ENCODE data around the gene RETREG2.
A peak's percentile ranks its signal among the peaks of the same experiment; 100 is the strongest.

Gene RETREG2

GRCh38 chr2:219209236-219210195 is 31.4 kb downstream of the RETREG2 start:
- no peak overlapping the region for H3K4me3 ChIP-seq (ENCODE audit: low read depth, low read length)

GRCh38 chr2:219210196-219210885 is 32.3 kb downstream of the RETREG2 start:
- no peak for DNase-seq (ENCODE audit: low read depth)
- no peak overlapping the region for H3K4me3 ChIP-seq (ENCODE audit: low read depth, low read length)

More at GRCh38 chr2:219209236-219210195, 31.4 kb downstream of the RETREG2 start:
- DNase-seq (ENCODE audit: low read depth), result no peak

GRCh38 chr2:219210886-219211362 is 32.8 kb downstream of the RETREG2 start:
- no peak for DNase-seq (ENCODE audit: low read depth)
- H3K4me3 ChIP-seq (ENCODE audit: low read depth, low read length), result no peak overlapping the region

GRCh38 chr2:219213026-219213415 is 34.9 kb downstream of the RETREG2 start:
- H3K4me3 ChIP-seq (ENCODE audit: low read depth, low read length), result no peak overlapping the region
- DNase-seq (ENCODE audit: low read depth), result no peak

- DNase-seq (ENCODE audit: low read depth), result no peak
- no peak overlapping the region for H3K4me3 ChIP-seq (ENCODE audit: low read depth, low read length)
Observed at GRCh38 chr2:219213486-219214071, 35.5 kb downstream of the RETREG2 start.

- no peak for DNase-seq (ENCODE audit: low read depth)
- H3K4me3 ChIP-seq (ENCODE audit: low read depth, low read length), result no peak overlapping the region
Observed at GRCh38 chr2:219214141-219214540, 36.1 kb downstream of the RETREG2 start.

- H3K4me3 ChIP-seq (ENCODE audit: low read depth, low read length), result no peak overlapping the region
- no peak for DNase-seq (ENCODE audit: low read depth)
Observed at GRCh38 chr2:219214786-219215185, 36.7 kb downstream of the RETREG2 start.

GRCh38 chr2:219215871-219216534 is 37.9 kb downstream of the RETREG2 start:
- no peak for DNase-seq (ENCODE audit: low read depth)
- no peak overlapping the region for H3K4me3 ChIP-seq (ENCODE audit: low read depth, low read length)

GRCh38 chr2:219216535-219216915 is 38.5 kb downstream of the RETREG2 start:
- DNase-seq (ENCODE audit: low read depth), result no peak
- H3K4me3 ChIP-seq (ENCODE audit: low read depth, low read length), result no peak overlapping the region

GRCh38 chr2:219218217-219218731 is 40.2 kb downstream of the RETREG2 start:
- peak overlapping the region; percentile 61 for H3K4me3 ChIP-seq (ENCODE audit: low read depth, low read length)
- peak; percentile 45 for DNase-seq (ENCODE audit: low read depth)

GRCh38 chr2:219218732-219219701 is 40.9 kb downstream of the RETREG2 start, which contains the start of gene ABCB6:
Gene ABCB6 (minus strand): TSS chr2:219218958. CDS start chr2:219218673, 285 bp downstream.
- peak; percentile 84 for DNase-seq (ENCODE audit: low read depth)
- peak within 1 kb of the TSS; percentile 61 for H3K4me3 ChIP-seq (ENCODE audit: low read depth, low read length)

- DNase-seq (ENCODE audit: low read depth), result no peak
- H3K4me3 ChIP-seq (ENCODE audit: low read depth, low read length), result no peak overlapping the region
Observed at GRCh38 chr2:219219784-219220532, 41.9 kb downstream of the RETREG2 start.

- no peak overlapping the region for H3K4me3 ChIP-seq (ENCODE audit: low read depth, low read length)
- no peak for DNase-seq (ENCODE audit: low read depth)
Observed at GRCh38 chr2:219220652-219221402, 42.8 kb downstream of the RETREG2 start.

GRCh38 chr2:219221957-219222518 is 44.0 kb downstream of the RETREG2 start:
- no peak overlapping the region for H3K4me3 ChIP-seq (ENCODE audit: low read depth, low read length)
- DNase-seq (ENCODE audit: low read depth), result no peak

GRCh38 chr2:219223831-219224610 is 45.9 kb downstream of the RETREG2 start:
- no peak for DNase-seq (ENCODE audit: low read depth)
- H3K4me3 ChIP-seq (ENCODE audit: low read depth, low read length), result no peak overlapping the region

GRCh38 chr2:219225350-219225749 is 47.3 kb downstream of the RETREG2 start:
- no peak for DNase-seq (ENCODE audit: low read depth)
- no peak overlapping the region for H3K4me3 ChIP-seq (ENCODE audit: low read depth, low read length)
